Panc1 (cell line): ENCODE data around the gene MAB21L2. TPM values are rescaled to one million over a fixed set of nuclear protein-coding genes. Genes with fewer than 3 reads are reported as not detected.

Source experiments
- ATAC-seq: fragments of 200-7000 bp; cut with Tn5 transposase; 2 replicates; pipeline ENCODE4 v1.9.1; 2020; ENCODE audit warnings: mild to moderate bottlenecking, moderate library complexity
- BruUV-seq: library from RNA; stranded (reverse); fragments of 400-500 nt; replicated peaks from 2 replicates; lab custom pipeline; 2021; lab: Mats Ljungman, UMichigan
- CTCF ChIA-PET: fragments of 300-600 bp; sonication (Branson Sonifier 250); formaldehyde crosslinking; loops from one replicate; lab custom pipeline; 2022; ENCODE audit warnings: antibody characterized with exemption; lab: Charles Lee
- POLR2A ChIA-PET: fragments of 300-600 bp; sonication (Branson Sonifier 250); formaldehyde crosslinking; loops from one replicate; lab custom pipeline; 2022; ENCODE audit warnings: antibody characterized with exemption; lab: Charles Lee
- DNase-seq: peaks from one replicate; pipeline ENCODE4 v3.0.0-alpha.2; 2010; ENCODE audit warnings: low read depth, low spot score
- H3K27ac ChIP-seq: 2 replicates; pipeline ENCODE4 v1.5.1; 2011; ENCODE audit warnings: mild to moderate bottlenecking, low read length, inconsistent platforms
- H3K27me3 ChIP-seq: fragments of 200-500 bp; sonication (Bioruptor generic); 2 replicates; pipeline ENCODE4 v1.6.0; 2014; ENCODE audit warnings: low read length, inconsistent platforms; ENCODE audit not compliant: control insufficient read depth, insufficient read depth
- H3K36me3 ChIP-seq: fragments of 200-500 bp; sonication (Bioruptor generic); 2 replicates; pipeline ENCODE4 v1.5.1; 2014; ENCODE audit warnings: inconsistent platforms, mild to moderate bottlenecking, low read length, moderate library complexity; ENCODE audit not compliant: control insufficient read depth, insufficient read depth
- H3K4me1 ChIP-seq: 2 replicates; pipeline ENCODE4 v1.5.1; 2011; ENCODE audit warnings: inconsistent platforms, mild to moderate bottlenecking, low read length, moderate library complexity; ENCODE audit not compliant: control insufficient read depth, insufficient read depth
- H3K4me3 ChIP-seq, 2 experiments: 2 replicates each; pipeline ENCODE4 v1.5.1; 2011 to 2012; ENCODE audit warnings: low read depth in 2 of 2, low read length in 2 of 2, mild to moderate bottlenecking in 2 of 2, inconsistent platforms in 1 of 2, moderate library complexity in 1 of 2
- H3K9me3 ChIP-seq: fragments of 200-500 bp; sonication (Bioruptor generic); 2 replicates; pipeline ENCODE4 v1.5.1; 2014; ENCODE audit warnings: low read depth, mild to moderate bottlenecking, inconsistent platforms, low read length, moderate library complexity; ENCODE audit not compliant: control insufficient read depth, insufficient read depth
- POLR2AphosphoS5 ChIP-seq: IDR thresholded peaks from 2 replicates; pipeline ENCODE4 v1.6.1; 2012; ENCODE audit warnings: mild to moderate bottlenecking, low read depth, low read length, moderate library complexity
- SIN3A ChIP-seq: IDR thresholded peaks from 2 replicates; pipeline ENCODE4 v1.6.1; 2012; ENCODE audit warnings: low read depth, mild to moderate bottlenecking, low read length, moderate library complexity, borderline replicate concordance; ENCODE audit not compliant: insufficient read depth
- TCF7L2 ChIP-seq: IDR thresholded peaks from 2 replicates; pipeline ENCODE4 v1.6.1; 2011; ENCODE audit warnings: mild to moderate bottlenecking, low read depth, low read length, inconsistent platforms
- in situ Hi-C: cut with HindIII; loops from 2 replicates; pipeline ENCODE4 v1.10.0; 2016; ENCODE audit warnings: low sequenced_read_pairs, low pct_unique_long_range_greater_than_20kb
- intact Hi-C: fragments of 100-400 bp; cut with micrococcal nuclease; formaldehyde crosslinking; loops from one replicate; pipeline ENCODE4 v1.10.0; 2022; ENCODE audit not compliant: unreplicated experiment
- total RNA-seq: library from RNA; stranded (reverse); gene quantifications from one replicate; pipeline ENCODE4 v1.2.1, GENCODE V29; 2021; ENCODE audit not compliant: unreplicated experiment
- TF ChIP-seq, protein P1 (sequence below): fragments of 450-650 bp; IDR thresholded peaks from 2 replicates; pipeline ENCODE4 v1.5.1; 2017; ENCODE audit warnings: mild to moderate bottlenecking
- TF ChIP-seq, protein P2 (sequence below), 2 experiments: IDR thresholded peaks; 2 replicates each; pipeline ENCODE4 v1.6.1; 2011 to 2012; ENCODE audit warnings: low read depth in 2 of 2, control low read depth in 1 of 2, low read length in 1 of 2, mild to moderate bottlenecking in 1 of 2, moderate library complexity in 1 of 2; ENCODE audit not compliant: insufficient read depth in 1 of 2

Gene MAB21L2
- total RNA-seq, 1 experiment from 2014 or later: not detected

DNA sequence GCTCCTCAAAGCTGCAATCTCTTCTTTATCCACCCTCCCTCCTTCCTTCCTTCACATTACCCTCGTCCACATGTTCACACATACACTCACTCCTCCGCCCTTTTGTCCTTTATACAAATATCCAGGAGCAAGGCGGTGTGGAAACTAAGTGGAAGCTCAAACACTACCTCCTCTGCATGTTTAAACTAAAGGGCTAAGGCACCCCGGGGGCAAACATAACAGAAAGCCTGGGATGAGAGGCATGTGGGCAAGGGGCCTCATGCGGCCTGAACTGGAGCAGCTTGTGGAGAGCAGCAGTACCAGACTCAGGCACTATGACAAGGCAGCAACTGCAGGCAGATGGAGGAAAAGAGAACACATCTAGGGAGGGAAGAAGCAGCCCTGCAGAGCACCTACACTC is 9.5 kb downstream of the MAB21L2 start:
- Histone ChIP-seq H3K4me1 (no peaks in the 10 kb centered on the region), H3K9me3 (no peaks in the 10 kb centered on the region), H3K36me3 (no peaks in the 10 kb centered on the region; the same call in 1 of the 2 replicates), H3K27ac (no peak overlapping the region), H3K4me3 (no peak overlapping the region), H3K27me3 (no peaks in the 10 kb centered on the region)
- no TSS peak for BruUV-seq
- POLR2A ChIA-PET: no interaction called here
- intact Hi-C loops (no loop called here), in situ Hi-C loops (no loop called here)
- TF ChIP-seq, protein P1, sequence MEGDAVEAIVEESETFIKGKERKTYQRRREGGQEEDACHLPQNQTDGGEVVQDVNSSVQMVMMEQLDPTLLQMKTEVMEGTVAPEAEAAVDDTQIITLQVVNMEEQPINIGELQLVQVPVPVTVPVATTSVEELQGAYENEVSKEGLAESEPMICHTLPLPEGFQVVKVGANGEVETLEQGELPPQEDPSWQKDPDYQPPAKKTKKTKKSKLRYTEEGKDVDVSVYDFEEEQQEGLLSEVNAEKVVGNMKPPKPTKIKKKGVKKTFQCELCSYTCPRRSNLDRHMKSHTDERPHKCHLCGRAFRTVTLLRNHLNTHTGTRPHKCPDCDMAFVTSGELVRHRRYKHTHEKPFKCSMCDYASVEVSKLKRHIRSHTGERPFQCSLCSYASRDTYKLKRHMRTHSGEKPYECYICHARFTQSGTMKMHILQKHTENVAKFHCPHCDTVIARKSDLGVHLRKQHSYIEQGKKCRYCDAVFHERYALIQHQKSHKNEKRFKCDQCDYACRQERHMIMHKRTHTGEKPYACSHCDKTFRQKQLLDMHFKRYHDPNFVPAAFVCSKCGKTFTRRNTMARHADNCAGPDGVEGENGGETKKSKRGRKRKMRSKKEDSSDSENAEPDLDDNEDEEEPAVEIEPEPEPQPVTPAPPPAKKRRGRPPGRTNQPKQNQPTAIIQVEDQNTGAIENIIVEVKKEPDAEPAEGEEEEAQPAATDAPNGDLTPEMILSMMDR: no peak
- TF ChIP-seq, protein P2, sequence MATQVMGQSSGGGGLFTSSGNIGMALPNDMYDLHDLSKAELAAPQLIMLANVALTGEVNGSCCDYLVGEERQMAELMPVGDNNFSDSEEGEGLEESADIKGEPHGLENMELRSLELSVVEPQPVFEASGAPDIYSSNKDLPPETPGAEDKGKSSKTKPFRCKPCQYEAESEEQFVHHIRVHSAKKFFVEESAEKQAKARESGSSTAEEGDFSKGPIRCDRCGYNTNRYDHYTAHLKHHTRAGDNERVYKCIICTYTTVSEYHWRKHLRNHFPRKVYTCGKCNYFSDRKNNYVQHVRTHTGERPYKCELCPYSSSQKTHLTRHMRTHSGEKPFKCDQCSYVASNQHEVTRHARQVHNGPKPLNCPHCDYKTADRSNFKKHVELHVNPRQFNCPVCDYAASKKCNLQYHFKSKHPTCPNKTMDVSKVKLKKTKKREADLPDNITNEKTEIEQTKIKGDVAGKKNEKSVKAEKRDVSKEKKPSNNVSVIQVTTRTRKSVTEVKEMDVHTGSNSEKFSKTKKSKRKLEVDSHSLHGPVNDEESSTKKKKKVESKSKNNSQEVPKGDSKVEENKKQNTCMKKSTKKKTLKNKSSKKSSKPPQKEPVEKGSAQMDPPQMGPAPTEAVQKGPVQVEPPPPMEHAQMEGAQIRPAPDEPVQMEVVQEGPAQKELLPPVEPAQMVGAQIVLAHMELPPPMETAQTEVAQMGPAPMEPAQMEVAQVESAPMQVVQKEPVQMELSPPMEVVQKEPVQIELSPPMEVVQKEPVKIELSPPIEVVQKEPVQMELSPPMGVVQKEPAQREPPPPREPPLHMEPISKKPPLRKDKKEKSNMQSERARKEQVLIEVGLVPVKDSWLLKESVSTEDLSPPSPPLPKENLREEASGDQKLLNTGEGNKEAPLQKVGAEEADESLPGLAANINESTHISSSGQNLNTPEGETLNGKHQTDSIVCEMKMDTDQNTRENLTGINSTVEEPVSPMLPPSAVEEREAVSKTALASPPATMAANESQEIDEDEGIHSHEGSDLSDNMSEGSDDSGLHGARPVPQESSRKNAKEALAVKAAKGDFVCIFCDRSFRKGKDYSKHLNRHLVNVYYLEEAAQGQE (IDR thresholded peaks at IDR 0.05; ENCODE audit: insufficient read depth in 1 of 2, low read depth in 2 of 2, low read length in 1 of 2): no peak
- TF ChIP-seq SIN3A: no peak
- TF ChIP-seq TCF7L2: no peak
- no peak for TF ChIP-seq POLR2AphosphoS5
- CTCF ChIA-PET: no interaction called here
- ATAC-seq (no peak), DNase-seq (no peak)

DNA sequence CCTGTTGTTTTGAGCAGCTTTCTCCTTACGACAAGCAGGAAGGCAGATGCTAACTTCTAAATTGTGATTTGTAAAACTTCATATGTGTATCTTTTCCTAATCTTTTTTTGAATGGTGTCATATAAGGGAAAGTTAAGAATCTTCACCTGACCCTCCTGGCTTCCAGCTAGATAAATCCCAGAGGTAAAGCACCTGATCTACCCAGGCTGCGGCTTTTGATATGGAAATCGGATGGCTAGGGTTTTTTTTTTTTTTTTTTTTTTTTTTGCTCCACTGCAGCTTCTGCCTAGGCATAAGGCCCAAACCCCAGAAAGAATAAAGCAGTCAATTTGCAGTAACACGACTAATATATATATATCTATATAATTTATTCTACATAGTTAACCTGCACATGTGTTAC is 10.0 kb downstream of the MAB21L2 start:
- intact Hi-C loops (no loop called here), in situ Hi-C loops (no loop called here)
- H3K27me3 ChIP-seq: no peaks in the 10 kb centered on the region
- ChIA-PET CTCF (no interaction called here), POLR2A (no interaction called here)
- no peaks in the 10 kb centered on the region; the same call in 1 of the 2 replicates for H3K36me3 ChIP-seq
- no TSS peak for BruUV-seq
- H3K9me3 ChIP-seq: no peaks in the 10 kb centered on the region
- H3K4me3 ChIP-seq: no peak overlapping the region
- H3K4me1 ChIP-seq: no peaks in the 10 kb centered on the region
- ATAC-seq: no peak
- TF ChIP-seq, protein P1: no peak
- TF ChIP-seq, protein P2 (IDR thresholded peaks at IDR 0.05; ENCODE audit: insufficient read depth in 1 of 2, low read depth in 2 of 2, low read length in 1 of 2): no peak
- DNase-seq: no peak
- H3K27ac ChIP-seq: no peak overlapping the region
